GM04503 (cell line): ENCODE measurements around the gene ZEB2.
"Not testable (repeated sequence)": the region's sequence is repeated elsewhere in the genome, so short reads cannot be mapped to it uniquely, and the experiment has no call there.

ENCODE experiments used
- DNase-seq: peaks from one replicate; pipeline ENCODE4 v3.0.0-alpha.2; 2012; ENCODE audit warnings: low read depth

The ZEB2 gene

GRCh38 chr2:144381716-144382115 lies 138.2 kb downstream of the ZEB2 start:
- DNase-seq: no peak

- no peak for DNase-seq
Observed at GRCh38 chr2:144379851-144380311, 140.0 kb downstream of the ZEB2 start.

- no peak for DNase-seq
Observed at GRCh38 chr2:144378551-144378950, 141.4 kb downstream of the ZEB2 start.

- no peak for DNase-seq
Observed at GRCh38 chr2:144377914-144378313, 142.0 kb downstream of the ZEB2 start.

- DNase-seq: no peak
Observed at GRCh38 chr2:144376926-144377325, 143.0 kb downstream of the ZEB2 start.

GRCh38 chr2:144376460-144376859 lies 143.5 kb downstream of the ZEB2 start:
- DNase-seq: no peak

GRCh38 chr2:144374163-144374661 lies 145.7 kb downstream of the ZEB2 start:
- DNase-seq: no peak

GRCh38 chr2:144372410-144373080 lies 147.4 kb downstream of the ZEB2 start:
- DNase-seq: no peak

GRCh38 chr2:144370937-144371584 lies 148.9 kb downstream of the ZEB2 start:
- no peak for DNase-seq

- DNase-seq: no peak
Observed at GRCh38 chr2:144369416-144369815, 150.5 kb downstream of the ZEB2 start.

- DNase-seq: no peak
Observed at GRCh38 chr2:144366825-144367429, 153.0 kb downstream of the ZEB2 start.

- no peak for DNase-seq
Observed at GRCh38 chr2:144364944-144365738, 154.8 kb downstream of the ZEB2 start.

GRCh38 chr2:144364247-144364646 lies 155.7 kb downstream of the ZEB2 start:
- not testable (repeated sequence) for DNase-seq

GRCh38 chr2:144362401-144362800 lies 157.5 kb downstream of the ZEB2 start:
- DNase-seq: peak; percentile 73

GRCh38 chr2:144361742-144362141 lies 158.2 kb downstream of the ZEB2 start:
- DNase-seq: no peak

- DNase-seq: no peak
Observed at GRCh38 chr2:144359684-144360083, 160.2 kb downstream of the ZEB2 start.

- peak; percentile 34 for DNase-seq
Observed at GRCh38 chr2:144358979-144359541, 160.9 kb downstream of the ZEB2 start.

- no peak for DNase-seq
Observed at GRCh38 chr2:144358374-144358964, 161.4 kb downstream of the ZEB2 start.

GRCh38 chr2:144357623-144358373 lies 162.1 kb downstream of the ZEB2 start:
- peak; percentile 99 for DNase-seq

- no peak for DNase-seq
Observed at GRCh38 chr2:144356402-144356801, 163.5 kb downstream of the ZEB2 start.

- no peak for DNase-seq
Observed at GRCh38 chr2:144354953-144355352, 165.0 kb downstream of the ZEB2 start.
